Measurements from ENCODE around the gene ANKRD66.

GRCh38 chr6:46706464-46706863 lies 40.3 kb upstream of the ANKRD66 start:
- TF ChIP-seq SMC3 (IDR thresholded peaks at IDR 0.05) (no peak), EP300 (IDR thresholded peaks at IDR 0.05) (no peak)
